H9 (cell line): Measurements from ENCODE around the gene ACTA1. TPM values are rescaled to one million over a fixed set of nuclear protein-coding genes. Genes with fewer than 3 reads are reported as not detected.

Experiments
- DNase-seq: peaks from one replicate; pipeline ENCODE4 v3.0.0-alpha.2; 2017
- H2AFZ ChIP-seq: one replicate; pipeline ENCODE4 v1.6.1; 2013; ENCODE audit warnings: mild to moderate bottlenecking, low read length, control low read depth, moderate library complexity
- H2AK5ac ChIP-seq: 2 replicates; pipeline ENCODE4 v1.6.1; 2013; ENCODE audit warnings: low read length, control low read depth, mixed read lengths; ENCODE audit not compliant: insufficient read length
- H2BK120ac ChIP-seq: one replicate; pipeline ENCODE4 v1.6.1; 2013; ENCODE audit warnings: low read depth, mild to moderate bottlenecking, low read length, control low read depth, inconsistent platforms; ENCODE audit not compliant: poor library complexity, severe bottlenecking
- H2BK12ac ChIP-seq: 2 replicates; pipeline ENCODE4 v1.6.1; 2013; ENCODE audit warnings: low read length, control low read depth, mixed read lengths, low read depth; ENCODE audit not compliant: insufficient read length
- H2BK15ac ChIP-seq: 2 replicates; pipeline ENCODE4 v1.6.1; 2013; ENCODE audit warnings: low read depth, low read length, control low read depth
- H2BK20ac ChIP-seq: one replicate; pipeline ENCODE4 v1.6.1; 2013; ENCODE audit warnings: low read depth, mild to moderate bottlenecking, low read length, control low read depth, inconsistent platforms; ENCODE audit not compliant: poor library complexity, severe bottlenecking
- H2BK5ac ChIP-seq: 2 replicates; pipeline ENCODE4 v1.6.1; 2013; ENCODE audit warnings: low read length, control low read depth, mixed read lengths; ENCODE audit not compliant: insufficient read length
- H3K14ac ChIP-seq: 2 replicates; pipeline ENCODE4 v1.6.1; 2013; ENCODE audit warnings: low read length, control low read depth; ENCODE audit not compliant: insufficient read depth
- H3K18ac ChIP-seq: 2 replicates; pipeline ENCODE4 v1.6.1; 2013; ENCODE audit warnings: low read depth, mild to moderate bottlenecking, mixed read lengths, low read length, control low read depth; ENCODE audit not compliant: insufficient read length
- H3K23ac ChIP-seq: 2 replicates; pipeline ENCODE4 v1.6.1; 2013; ENCODE audit warnings: low read length, control low read depth, mixed read lengths, low read depth; ENCODE audit not compliant: insufficient read length
- H3K23me2 ChIP-seq: 2 replicates; pipeline ENCODE4 v1.6.1; 2013; ENCODE audit warnings: low read depth, mild to moderate bottlenecking, mixed read lengths, low read length, control low read depth; ENCODE audit not compliant: insufficient read length, poor library complexity, severe bottlenecking
- H3K27ac ChIP-seq: 2 replicates; pipeline ENCODE4 v1.5.1; 2013; ENCODE audit warnings: low read length, control low read depth, mixed read lengths, low read depth; ENCODE audit not compliant: insufficient read length
- H3K27me3 ChIP-seq: 2 replicates; pipeline ENCODE4 v1.6.1; 2013; ENCODE audit warnings: low read length, control low read depth, inconsistent platforms; ENCODE audit not compliant: insufficient read depth
- H3K4ac ChIP-seq: 2 replicates; pipeline ENCODE4 v1.6.1; 2013; ENCODE audit warnings: low read depth, mild to moderate bottlenecking, control low read depth, inconsistent platforms, low read length, moderate library complexity
- H3K4me1 ChIP-seq: 2 replicates; pipeline ENCODE4 v1.6.1; 2013; ENCODE audit warnings: low read length, control low read depth, inconsistent platforms; ENCODE audit not compliant: insufficient read depth
- H3K4me2 ChIP-seq: 2 replicates; pipeline ENCODE4 v1.6.1; 2013; ENCODE audit warnings: low read length, control low read depth, mixed read lengths; ENCODE audit not compliant: insufficient read length, insufficient read depth
- H3K56ac ChIP-seq: 2 replicates; pipeline ENCODE4 v1.6.1; 2013; ENCODE audit warnings: low read depth, mild to moderate bottlenecking, mixed read lengths, low read length, control low read depth; ENCODE audit not compliant: insufficient read length
- H3K79me1 ChIP-seq: 2 replicates; pipeline ENCODE4 v1.6.1; 2013; ENCODE audit warnings: low read depth, mild to moderate bottlenecking, moderate library complexity, low read length, control low read depth, inconsistent platforms; ENCODE audit not compliant: insufficient read depth, poor library complexity, severe bottlenecking
- H3K79me2 ChIP-seq: 2 replicates; pipeline ENCODE4 v1.6.1; 2013; ENCODE audit warnings: low read length, control low read depth, inconsistent platforms; ENCODE audit not compliant: insufficient read depth
- H3K9ac ChIP-seq: 2 replicates; pipeline ENCODE4 v1.6.1; 2013; ENCODE audit warnings: low read length, control low read depth, mixed read lengths; ENCODE audit not compliant: insufficient read length; ENCODE audit errors: extremely low read depth
- H3K9me3 ChIP-seq: one replicate; pipeline ENCODE4 v1.6.1; 2013; ENCODE audit warnings: low read depth, low read length, inconsistent platforms; ENCODE audit not compliant: control insufficient read depth
- H3T11ph ChIP-seq: one replicate; pipeline ENCODE4 v1.6.1; 2013; ENCODE audit warnings: mild to moderate bottlenecking, low read length, control low read depth, inconsistent platforms
- H4K20me1 ChIP-seq: one replicate; pipeline ENCODE4 v1.6.1; 2013; ENCODE audit not compliant: control insufficient read depth, insufficient read length, insufficient read depth
- H4K5ac ChIP-seq: 2 replicates; pipeline ENCODE4 v1.6.1; 2013; ENCODE audit warnings: low read depth, mild to moderate bottlenecking, mixed read lengths, low read length, control low read depth; ENCODE audit not compliant: insufficient read length
- H4K8ac ChIP-seq: replicated peaks from 2 replicates; pipeline ENCODE4 v1.6.1; 2013; ENCODE audit warnings: low read length, control low read depth, mixed read lengths, low read depth; ENCODE audit not compliant: insufficient read length
- H4K91ac ChIP-seq: 2 replicates; pipeline ENCODE4 v1.6.1; 2013; ENCODE audit warnings: low read depth, mild to moderate bottlenecking, moderate library complexity, mixed read lengths, low read length, control low read depth; ENCODE audit not compliant: insufficient read length
- H3K27ac Mint-ChIP-seq, 3 experiments: 2 replicates in 2 of 3; 3 replicates in 1 of 3; pipeline ENCODE4 v1.8.0; 2020 to 2021; ENCODE audit warnings: mixed read lengths in 3 of 3, mild to moderate bottlenecking in 1 of 3, moderate library complexity in 1 of 3
- H3K27me3 Mint-ChIP-seq: 2 replicates; pipeline ENCODE4 v1.8.0; 2021; ENCODE audit warnings: low read depth, mild to moderate bottlenecking, moderate library complexity, mixed read lengths
- H3K36me3 Mint-ChIP-seq, 3 experiments: 2 replicates in 2 of 3; 3 replicates in 1 of 3; pipeline ENCODE4 v1.8.0; 2020 to 2021; ENCODE audit warnings: low read depth in 3 of 3, mixed read lengths in 3 of 3; ENCODE audit not compliant: insufficient read depth in 1 of 3
- H3K4me1 Mint-ChIP-seq, 2 experiments: 2 replicates each; pipeline ENCODE4 v1.8.0; 2020; ENCODE audit warnings: mixed read lengths in 2 of 2
- H3K4me3 Mint-ChIP-seq, 2 experiments: 2 replicates in 1 of 2; 3 replicates in 1 of 2; pipeline ENCODE4 v1.8.0; 2020 to 2021; ENCODE audit warnings: mild to moderate bottlenecking in 2 of 2, mixed read lengths in 2 of 2, moderate library complexity in 1 of 2
- H3K9me3 Mint-ChIP-seq, 2 experiments: 2 replicates in 1 of 2; 3 replicates in 1 of 2; pipeline ENCODE4 v1.8.0; 2020; ENCODE audit warnings: mild to moderate bottlenecking in 2 of 2, mixed read lengths in 2 of 2, moderate library complexity in 1 of 2
- CTCF ChIP-seq: fragments of 200-600 bp; sonication (generic); conservative IDR thresholded peaks from 3 replicates; pipeline ENCODE4 v1.8.0; 2021; ENCODE audit warnings: antibody characterized with exemption, mild to moderate bottlenecking
- WGBS: extraction: QIAGEN DNeasy Blood & Tissue Kit; methylation state at CpG from one replicate; pipeline ENCODE4 v1.1.7; 2013; ENCODE audit warnings: missing lambda C conversion rate, low lambda C conversion rate, mixed read lengths; ENCODE audit not compliant: insufficient read length; ENCODE audit errors: extremely low coverage; 5-methylcytosine and 5-hydroxymethylcytosine counted together
- total RNA-seq: library from RNA; stranded (reverse); gene quantifications from 2 replicates; pipeline ENCODE4 v1.2.1, GENCODE V29; 2021

ACTA1 gene
- total RNA-seq, 1 experiment from 2014 or later, result 48.5 TPM

- TF ChIP-seq CTCF, result no peak
- Histone ChIP-seq H4K20me1 (no peaks in the 10 kb centered on the region), H3K4me1 (no peaks in the 10 kb centered on the region), H2BK15ac (no peak overlapping the region), H4K5ac (no peak overlapping the region), H4K91ac (no peak overlapping the region), H3K23me2 (no peaks in the 10 kb centered on the region), H3K14ac (no peak overlapping the region), H3K4me2 (no peak overlapping the region), H3K4ac (no peak overlapping the region), H3K79me1 (no peaks in the 10 kb centered on the region), H3T11ph (no peak overlapping the region), H4K8ac (no peak overlapping the region), H3K56ac (no peak overlapping the region), H3K9ac (no peak overlapping the region), H3K27me3 (no peaks in the 10 kb centered on the region), H3K27ac (no peak overlapping the region), H3K23ac (no peak overlapping the region), H3K9me3 (no peaks in the 10 kb centered on the region), H2BK20ac (no peak overlapping the region), H2BK12ac (no peak overlapping the region), H3K79me2 (no peaks in the 10 kb centered on the region), H2AFZ (no peak overlapping the region), H3K18ac (no peak overlapping the region), H2BK120ac (no peak overlapping the region), H2AK5ac (no peak overlapping the region), H2BK5ac (no peak overlapping the region)
- Mint-ChIP-seq H3K4me3 (no peak overlapping the region), H3K4me1 (no peaks in the 10 kb centered on the region), H3K27me3 (peaks cover 5% of the 10 kb centered on the region), H3K27ac (no peak overlapping the region), H3K9me3 (peaks cover 0 to 3% of the 10 kb centered on the region in 2 experiments; a peak in 3 of 5 replicates), H3K36me3 (no peaks in the 10 kb centered on the region)
- no peak for DNase-seq
- WGBS, result no CpG with 5 or more reads among the region's 7 CpGs
These were observed 44.9 kb downstream of the ACTA1 start for GRCh38 chr1:229388897-229389580.
